Measurements from ENCODE around the gene MAGEA2B.
"Not testable (repeated sequence)": the region's sequence is repeated elsewhere in the genome, so short reads cannot be mapped to it uniquely, and the experiment has no call there.

DNA sequence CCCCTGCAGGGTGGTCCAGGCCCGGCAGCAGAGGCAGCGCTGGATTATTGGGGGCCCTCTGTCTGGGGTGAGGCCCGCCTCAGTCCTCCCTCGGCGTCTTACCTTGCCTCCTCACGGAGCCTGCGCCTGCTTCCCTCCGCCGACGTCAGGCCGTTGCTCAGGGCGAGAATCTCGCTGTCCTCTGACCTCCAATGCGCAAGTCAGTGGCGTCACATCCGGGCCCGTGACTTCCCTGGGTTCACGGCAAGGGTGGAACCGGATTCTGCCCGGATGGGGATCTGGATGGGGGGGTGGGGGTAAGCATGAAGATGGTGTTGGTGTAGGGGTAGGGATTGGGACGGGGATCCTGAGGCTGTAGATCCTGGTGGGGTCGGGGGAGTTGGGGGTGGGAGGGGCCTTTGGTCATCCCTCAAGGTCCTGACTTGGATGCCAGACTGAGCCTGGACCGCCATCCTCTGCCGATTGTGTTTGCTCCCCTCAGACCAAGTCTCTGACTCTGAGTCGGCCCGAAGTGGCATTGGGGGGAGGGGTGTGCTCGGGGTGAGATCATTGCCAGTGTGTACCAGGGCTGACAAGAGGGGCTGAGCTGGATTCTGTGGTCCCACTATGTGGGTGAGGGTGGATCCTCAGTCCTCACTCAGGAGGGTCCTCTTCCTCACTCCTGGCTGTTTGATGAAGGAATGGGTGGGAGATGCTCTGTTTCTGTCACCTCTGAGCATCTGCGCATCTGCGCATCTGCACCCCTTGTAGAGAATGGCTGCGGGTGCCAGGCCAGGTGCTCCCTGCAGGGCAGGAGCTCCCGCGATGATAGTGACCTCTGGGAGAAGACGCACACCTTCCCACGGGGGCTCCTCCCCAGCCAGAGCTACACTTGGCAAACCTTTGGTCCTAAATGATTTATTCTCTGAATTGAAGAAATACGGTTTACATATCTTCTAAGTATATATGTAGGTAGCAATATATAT lies 39.5 kb downstream of the MAGEA2B start, which contains the start of gene MAGEA2:
- TF ChIP-seq GATA2, GATA3 (IDR thresholded peaks at IDR 0.05; ENCODE audit: low read depth, low read length): not testable (repeated sequence)

Measured in SH-SY5Y (cell line).